Fibroblast of peridontal ligament (primary cell): ENCODE measurements around the gene ZNF410.
"Not testable (repeated sequence)": the region's sequence is repeated elsewhere in the genome, so short reads cannot be mapped to it uniquely, and the experiment has no call there.

Source experiments
- DNase-seq: peaks from one replicate; pipeline ENCODE4 v3.0.0-alpha.2; 2010; ENCODE audit errors: extremely low read depth

The ZNF410 gene

GRCh38 chr14:73887318-73887616, 608 bp downstream of the ZNF410 start:
- DNase-seq, result no peak

GRCh38 chr14:73887694-73888459, 1.2 kb downstream of the ZNF410 start:
- peak; percentile 18 for DNase-seq

- peak; percentile 25 for DNase-seq
These were observed 1.7 kb downstream of the ZNF410 start for GRCh38 chr14:73888460-73888725.

GRCh38 chr14:73888971-73889370, 2.3 kb downstream of the ZNF410 start:
- DNase-seq, result no peak

GRCh38 chr14:73889376-73889775, 2.7 kb downstream of the ZNF410 start:
- DNase-seq, result no peak

- DNase-seq, result not testable (repeated sequence)
These were observed 7.6 kb downstream of the ZNF410 start for GRCh38 chr14:73894180-73894687.

GRCh38 chr14:73895939-73896338, 9.3 kb downstream of the ZNF410 start:
- DNase-seq, result no peak

- DNase-seq, result no peak
These were observed 9.9 kb downstream of the ZNF410 start for GRCh38 chr14:73896521-73896920.

GRCh38 chr14:73903028-73903427, 16.4 kb downstream of the ZNF410 start:
- DNase-seq, result peak; percentile 35

- no peak for DNase-seq
These were observed 23.0 kb downstream of the ZNF410 start for GRCh38 chr14:73909681-73910080.

- no peak for DNase-seq
These were observed 26.6 kb downstream of the ZNF410 start for GRCh38 chr14:73913256-73913655.

- no peak for DNase-seq
These were observed 29.7 kb downstream of the ZNF410 start for GRCh38 chr14:73916324-73916723.

- DNase-seq, result not testable (repeated sequence)
These were observed 32.8 kb downstream of the ZNF410 start for GRCh38 chr14:73919457-73919856.

- DNase-seq, result peak; percentile 71
These were observed 37.7 kb downstream of the ZNF410 start for GRCh38 chr14:73924337-73924736.

GRCh38 chr14:73935666-73936065, 49.0 kb downstream of the ZNF410 start:
- DNase-seq, result peak; percentile 11

- no peak for DNase-seq
These were observed 49.9 kb downstream of the ZNF410 start for GRCh38 chr14:73936548-73936947.

- DNase-seq, result no peak
These were observed 50.4 kb downstream of the ZNF410 start for GRCh38 chr14:73937012-73937411.

- DNase-seq, result no peak
These were observed 55.5 kb downstream of the ZNF410 start for GRCh38 chr14:73942180-73942579.

- DNase-seq, result peak; percentile 75
These were observed 56.4 kb downstream of the ZNF410 start for GRCh38 chr14:73943083-73943482.

- no peak for DNase-seq
These were observed 57.9 kb downstream of the ZNF410 start for GRCh38 chr14:73944432-73945158.

GRCh38 chr14:73945159-73945670, 58.6 kb downstream of the ZNF410 start:
- no peak for DNase-seq

GRCh38 chr14:73949752-73950734, 63.4 kb downstream of the ZNF410 start, which contains the start of the genes COQ6 and FAM161B:
Gene COQ6, plus strand, starts transcription at chr14:73950302. Its CDS starts 31 bp downstream, at chr14:73950333.
Gene FAM161B, minus strand, starts transcription at chr14:73950094. Its CDS starts 68 bp downstream, at chr14:73950026.
- peak; percentile 95 for DNase-seq
